Esophagus squamous epithelium (tissue), 4 donors: Measurements from ENCODE around the gene OS9.

Source experiments
- CTCF ChIP-seq, 6 experiments: fragments of 450-650 bp in 4 of 6; fragments of 200-600 bp in 2 of 6; sonication (generic) in 2 of 6; IDR thresholded peaks; one replicate each; pipeline ENCODE4 v1.5.1; 2016 to 2019; ENCODE audit warnings: antibody characterized with exemption in 6 of 6, mild to moderate bottlenecking in 4 of 6, moderate library complexity in 4 of 6
- POLR2A ChIP-seq, 4 donors: fragments of 450-650 bp; IDR thresholded peaks; one replicate each; pipeline ENCODE4 v1.6.1; 2017; ENCODE audit warnings: antibody characterized with exemption in 4 of 4, mild to moderate bottlenecking in 4 of 4, moderate library complexity in 3 of 4

GRCh38 chr12:57758552-57759359, 64.8 kb downstream of the OS9 start:
- no peak for TF ChIP-seq CTCF (IDR thresholded peaks at IDR 0.05)
- TF ChIP-seq POLR2A (IDR thresholded peaks at IDR 0.05), result no peak
